Suprapubic skin (tissue), 4 donors: Measurements from ENCODE around the gene MCF2L. TPM values are rescaled to one million over a fixed set of nuclear protein-coding genes. Genes with fewer than 3 reads are reported as not detected.

Source experiments
- DNase-seq, 2 donors: peaks; one replicate each; pipeline ENCODE4 v3.0.0-alpha.2; 2019; ENCODE audit warnings: low spot score in 2 of 2
- H3K27ac ChIP-seq: fragments of 200-600 bp; sonication (generic); one replicate; pipeline ENCODE4 v1.5.1; 2019
- H3K27me3 ChIP-seq: fragments of 200-600 bp; sonication (generic); one replicate; pipeline ENCODE4 v1.5.1; 2019
- H3K36me3 ChIP-seq: fragments of 200-600 bp; sonication (generic); one replicate; pipeline ENCODE4 v1.5.1; 2019
- H3K4me1 ChIP-seq: fragments of 200-600 bp; sonication (generic); one replicate; pipeline ENCODE4 v1.5.1; 2019
- H3K4me3 ChIP-seq: fragments of 200-600 bp; sonication (generic); one replicate; pipeline ENCODE4 v1.5.1; 2019; ENCODE audit warnings: mild to moderate bottlenecking
- H3K9me3 ChIP-seq: fragments of 200-600 bp; sonication (generic); one replicate; pipeline ENCODE4 v1.5.1; 2019
- CTCF ChIP-seq, 2 donors: fragments of 200-600 bp in 1 of 2; fragments of 450-650 bp in 1 of 2; sonication (generic) in 1 of 2; IDR thresholded peaks; one replicate each; pipeline ENCODE4 v1.5.1; 2016 to 2019; ENCODE audit warnings: antibody characterized with exemption in 2 of 2, mild to moderate bottlenecking in 1 of 2, moderate library complexity in 1 of 2
- EP300 ChIP-seq: sonication (generic); formaldehyde crosslinking; IDR thresholded peaks from one replicate; pipeline ENCODE4 v1.6.1; 2017; ENCODE audit warnings: antibody characterized with exemption
- POLR2A ChIP-seq, 2 donors: fragments of 450-650 bp; IDR thresholded peaks; one replicate each; pipeline ENCODE4 v1.6.1; 2017; ENCODE audit warnings: antibody characterized with exemption in 2 of 2, mild to moderate bottlenecking in 2 of 2, moderate library complexity in 2 of 2
- POLR2AphosphoS5 ChIP-seq, 3 donors: sonication (generic); formaldehyde crosslinking; IDR thresholded peaks; one replicate each; pipeline ENCODE4 v1.6.1; 2017; ENCODE audit warnings: antibody characterized with exemption in 3 of 3
- WGBS: methylation state at CpG from one replicate; pipeline ENCODE4 v1.1.5; 2018; 5-methylcytosine and 5-hydroxymethylcytosine counted together
- total RNA-seq, 4 donors: library from RNA; depleted of rRNA; stranded (reverse); fragments of >200 nt; gene quantifications; one replicate each; pipeline ENCODE4 v1.1.0, GENCODE V29; 2016

MCF2L gene
- total RNA-seq, 4 donors from 2014 or later, result 25.4 to 144 (median 50.0) TPM

GRCh38 chr13:112958127-112958989 is 10.7 kb upstream of the MCF2L start:
- peak in 1 of 2 donors; percentile 75 for DNase-seq
- H3K36me3 ChIP-seq, result no peaks in the 10 kb centered on the region
- H3K9me3 ChIP-seq, result no peaks in the 10 kb centered on the region
- TF ChIP-seq CTCF (IDR thresholded peaks at IDR 0.05) (no peak), EP300 (no peak)
- H3K27me3 ChIP-seq, result peaks cover 3% of the 10 kb centered on the region
- WGBS, result 73% methylated on average over 13 of the region's 29 CpGs
- peaks cover 5% of the 10 kb centered on the region for H3K4me1 ChIP-seq
- no peak overlapping the region for H3K4me3 ChIP-seq
- H3K27ac ChIP-seq, result peak overlapping the region; percentile 59

- peak overlapping the region; percentile 59 for H3K27ac ChIP-seq
- WGBS, result 56% methylated on average over 11 of the region's 11 CpGs
- peak in 1 of 3 donors; percentile 30 for TF ChIP-seq POLR2AphosphoS5 (IDR thresholded peaks at IDR 0.05)
- TF ChIP-seq CTCF (IDR thresholded peaks at IDR 0.05), result no peak
- DNase-seq, result peak in 1 of 2 donors; percentile 63
- no peaks in the 10 kb centered on the region for H3K36me3 ChIP-seq
- peaks cover 3% of the 10 kb centered on the region for H3K27me3 ChIP-seq
- H3K9me3 ChIP-seq, result no peaks in the 10 kb centered on the region
- H3K4me3 ChIP-seq, result no peak overlapping the region
- H3K4me1 ChIP-seq, result peaks cover 5% of the 10 kb centered on the region
Observed at GRCh38 chr13:112959206-112959605, 9.8 kb upstream of the MCF2L start.

GRCh38 chr13:112959701-112960542 is 9.1 kb upstream of the MCF2L start:
- peak; percentile 43 to 54 for DNase-seq

GRCh38 chr13:112960706-112961105 is 8.3 kb upstream of the MCF2L start:
- 93% methylated on average over 6 of the region's 7 CpGs for WGBS
- H3K27ac ChIP-seq, result no peak overlapping the region
- TF ChIP-seq POLR2A (IDR thresholded peaks at IDR 0.05), result no peak
- TF ChIP-seq POLR2AphosphoS5 (IDR thresholded peaks at IDR 0.05), result no peak

More at GRCh38 chr13:112959701-112960542, 9.1 kb upstream of the MCF2L start:
- Histone ChIP-seq H3K9me3 (no peaks in the 10 kb centered on the region), H3K36me3 (no peaks in the 10 kb centered on the region), H3K27ac (peak overlapping the region; percentile 75), H3K27me3 (peaks cover 3% of the 10 kb centered on the region), H3K4me1 (peaks cover 5% of the 10 kb centered on the region), H3K4me3 (no peak overlapping the region)
- WGBS, result 88% methylated on average over 13 of the region's 30 CpGs
- TF ChIP-seq EP300 (no peak), CTCF (IDR thresholded peaks at IDR 0.05) (no peak), POLR2A (IDR thresholded peaks at IDR 0.05) (no peak), POLR2AphosphoS5 (IDR thresholded peaks at IDR 0.05) (no peak)

GRCh38 chr13:112961457-112962369 is 7.3 kb upstream of the MCF2L start:
- peak; percentile 44 to 67 for DNase-seq
- H3K27ac ChIP-seq, result no peak overlapping the region
- no peak overlapping the region for H3K4me3 ChIP-seq
- peaks cover 5% of the 10 kb centered on the region for H3K4me1 ChIP-seq
- 86% methylated on average over 18 of the region's 21 CpGs for WGBS
- no peaks in the 10 kb centered on the region for H3K9me3 ChIP-seq
- TF ChIP-seq CTCF (IDR thresholded peaks at IDR 0.05), result no peak
- no peak for TF ChIP-seq EP300
- TF ChIP-seq POLR2AphosphoS5 (IDR thresholded peaks at IDR 0.05), result no peak
- TF ChIP-seq POLR2A (IDR thresholded peaks at IDR 0.05), result no peak
- H3K27me3 ChIP-seq, result peaks cover 10% of the 10 kb centered on the region
- no peaks in the 10 kb centered on the region for H3K36me3 ChIP-seq

More at GRCh38 chr13:112960706-112961105, 8.3 kb upstream of the MCF2L start:
- Histone ChIP-seq H3K4me3 (no peak overlapping the region), H3K4me1 (peaks cover 5% of the 10 kb centered on the region), H3K27me3 (peaks cover 6% of the 10 kb centered on the region), H3K9me3 (no peaks in the 10 kb centered on the region), H3K36me3 (no peaks in the 10 kb centered on the region)
- DNase-seq, result peak; percentile 26 to 69
